Right hindlimb (tissue), 1 donor: ENCODE results near the gene PPP1R9A.
A peak's percentile ranks its signal among the peaks of the same experiment; 100 is the strongest.

Experiments used
- DNase-seq: peaks from one replicate; pipeline ENCODE4 v3.0.0-alpha.2; 2018

PPP1R9A gene

GRCh38 chr7:94912085-94912484 lies 4.7 kb downstream of the PPP1R9A start:
- no peak for DNase-seq

- no peak for DNase-seq
Measured at GRCh38 chr7:94913391-94913790, 6.0 kb downstream of the PPP1R9A start.

- no peak for DNase-seq
Measured at GRCh38 chr7:94921911-94922310, 14.5 kb downstream of the PPP1R9A start.

GRCh38 chr7:94922457-94922856 lies 15.1 kb downstream of the PPP1R9A start:
- no peak for DNase-seq

- no peak for DNase-seq
Measured at GRCh38 chr7:94923412-94923811, 16.0 kb downstream of the PPP1R9A start.

GRCh38 chr7:94928168-94928707 lies 20.8 kb downstream of the PPP1R9A start:
- no peak for DNase-seq

GRCh38 chr7:94933256-94933990 lies 26.0 kb downstream of the PPP1R9A start:
- DNase-seq = no peak

- no peak for DNase-seq
Measured at GRCh38 chr7:94939395-94939794, 32.0 kb downstream of the PPP1R9A start.

GRCh38 chr7:94940241-94940640 lies 32.8 kb downstream of the PPP1R9A start:
- no peak for DNase-seq

- DNase-seq = no peak
Measured at GRCh38 chr7:94941844-94942632, 34.6 kb downstream of the PPP1R9A start.

GRCh38 chr7:94943134-94943533 lies 35.7 kb downstream of the PPP1R9A start:
- no peak for DNase-seq

- DNase-seq = no peak
Measured at GRCh38 chr7:94949532-94949931, 42.1 kb downstream of the PPP1R9A start.

GRCh38 chr7:94955807-94956206 lies 48.4 kb downstream of the PPP1R9A start:
- no peak for DNase-seq

- no peak for DNase-seq
Measured at GRCh38 chr7:94957061-94957460, 49.7 kb downstream of the PPP1R9A start.

GRCh38 chr7:94962661-94963060 lies 55.3 kb downstream of the PPP1R9A start:
- DNase-seq = no peak

GRCh38 chr7:94969434-94970084 lies 62.2 kb downstream of the PPP1R9A start:
- no peak for DNase-seq

GRCh38 chr7:94970085-94970576 lies 62.7 kb downstream of the PPP1R9A start:
- DNase-seq = no peak

GRCh38 chr7:94971051-94971867 lies 63.9 kb downstream of the PPP1R9A start:
- DNase-seq = peak; percentile 21

GRCh38 chr7:94972296-94972695 lies 64.9 kb downstream of the PPP1R9A start:
- peak; percentile 26 for DNase-seq

GRCh38 chr7:94973844-94974243 lies 66.5 kb downstream of the PPP1R9A start:
- no peak for DNase-seq

GRCh38 chr7:94974423-94974822 lies 67.0 kb downstream of the PPP1R9A start:
- DNase-seq = no peak

- DNase-seq = no peak
Measured at GRCh38 chr7:94975336-94975735, 67.9 kb downstream of the PPP1R9A start.
